Pulmonary artery endothelial cell (primary cell): ENCODE measurements around the gene LIMS3. TPM values are rescaled to one million over a fixed set of nuclear protein-coding genes. Genes with fewer than 3 reads are reported as not detected.
"Not testable (repeated sequence)": the region's sequence is repeated elsewhere in the genome, so short reads cannot be mapped to it uniquely, and the experiment has no call there.

Source experiments
- DNase-seq: peaks from one replicate; pipeline ENCODE4 v3.0.0-alpha.2; 2011; ENCODE audit warnings: low read depth, low spot score
- total RNA-seq: library from RNA; depleted of rRNA; stranded (reverse); fragments of >200 nt; gene quantifications from 2 replicates; pipeline ENCODE4 v1.2.3, GENCODE V29; 2014

Gene LIMS3
- total RNA-seq, 1 donor from 2014 or later, result 7.3 TPM

- not testable (repeated sequence) for DNase-seq
Observed at GRCh38 chr2:109921543-109922384, 23.3 kb downstream of the LIMS3 start.

- DNase-seq, result not testable (repeated sequence)
Observed at GRCh38 chr2:109924481-109924880, 26.0 kb downstream of the LIMS3 start.

- DNase-seq, result not testable (repeated sequence)
Observed at GRCh38 chr2:109927803-109928202, 29.3 kb downstream of the LIMS3 start.

GRCh38 chr2:109929222-109929621, 30.7 kb downstream of the LIMS3 start:
- DNase-seq, result not testable (repeated sequence)

GRCh38 chr2:109936534-109936933, 38.0 kb downstream of the LIMS3 start:
- not testable (repeated sequence) for DNase-seq

- not testable (repeated sequence) for DNase-seq
Observed at GRCh38 chr2:109945362-109945761, 46.9 kb downstream of the LIMS3 start.

- DNase-seq, result not testable (repeated sequence)
Observed at GRCh38 chr2:109947262-109947958, 48.9 kb downstream of the LIMS3 start.

- DNase-seq, result not testable (repeated sequence)
Observed at GRCh38 chr2:109947959-109948520, 49.6 kb downstream of the LIMS3 start.

GRCh38 chr2:109950146-109950843, 51.8 kb downstream of the LIMS3 start:
- not testable (repeated sequence) for DNase-seq

- DNase-seq, result not testable (repeated sequence)
Observed at GRCh38 chr2:109963942-109964341, 65.5 kb downstream of the LIMS3 start.

GRCh38 chr2:109965482-109965881, 67.0 kb downstream of the LIMS3 start:
- not testable (repeated sequence) for DNase-seq

GRCh38 chr2:109966107-109966736, 67.7 kb downstream of the LIMS3 start:
- not testable (repeated sequence) for DNase-seq

- DNase-seq, result not testable (repeated sequence)
Observed at GRCh38 chr2:109966858-109967257, 68.4 kb downstream of the LIMS3 start.

GRCh38 chr2:109969864-109970263, 71.4 kb downstream of the LIMS3 start:
- DNase-seq, result not testable (repeated sequence)

GRCh38 chr2:109971710-109972109, 73.2 kb downstream of the LIMS3 start:
- not testable (repeated sequence) for DNase-seq

Other genes with a start within 250 kb of the LIMS3 start
- gene RGPD5, start 104.4 kb upstream of the LIMS3 start, total RNA-seq, result 16.5 and 18.4 TPM in 2 replicates
- gene MALL, start 217.1 kb downstream of the LIMS3 start, total RNA-seq, result 71.4 and 72.2 TPM in 2 replicates